22Rv1 (cell line): ENCODE measurements around the gene ARPP19.

Experiments
- ZFX ChIP-seq: fragments of 450-650 bp; IDR thresholded peaks from 2 replicates; pipeline ENCODE4 v1.6.1; 2017; ENCODE audit warnings: antibody characterized with exemption, borderline replicate concordance
- TF ChIP-seq, protein P1 (sequence below): fragments of 450-650 bp; IDR thresholded peaks from 2 replicates; pipeline ENCODE4 v1.5.1; 2017; ENCODE audit warnings: mild to moderate bottlenecking

DNA sequence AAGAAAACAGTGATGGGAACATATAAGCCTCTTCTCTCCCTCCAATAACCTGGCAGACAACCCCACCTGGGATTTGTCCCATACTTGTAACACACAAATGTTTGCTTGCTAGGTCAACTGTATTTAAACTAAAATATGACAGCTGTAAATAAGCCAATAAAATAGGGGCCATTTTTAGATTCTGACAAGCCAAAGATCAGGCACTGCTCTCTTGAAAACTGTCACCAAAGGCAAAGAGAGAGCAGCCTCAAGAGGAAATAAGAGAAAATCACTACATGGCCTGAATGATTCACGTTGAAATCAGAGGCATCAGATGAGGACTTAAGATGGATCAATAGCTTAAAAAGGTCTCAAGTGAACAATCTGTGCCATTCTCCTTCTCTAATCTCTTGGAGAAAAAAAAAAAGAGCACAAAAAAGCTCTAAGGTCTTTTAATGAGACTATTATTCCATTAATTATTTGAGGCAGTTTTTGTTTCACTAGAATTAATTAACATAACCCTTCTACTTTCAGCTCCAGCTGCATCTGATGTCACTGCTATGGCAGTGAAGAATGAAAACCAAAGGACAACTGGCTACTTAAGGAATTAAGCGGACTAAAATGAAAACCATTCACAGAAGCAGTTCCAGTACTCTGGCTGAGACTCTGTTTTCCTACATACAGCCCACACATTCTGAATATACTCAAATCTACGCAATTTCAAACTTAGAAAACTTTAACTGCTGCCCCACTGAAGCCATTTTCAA, 59.2 kb downstream of the ARPP19 start:
- TF ChIP-seq, protein P1, sequence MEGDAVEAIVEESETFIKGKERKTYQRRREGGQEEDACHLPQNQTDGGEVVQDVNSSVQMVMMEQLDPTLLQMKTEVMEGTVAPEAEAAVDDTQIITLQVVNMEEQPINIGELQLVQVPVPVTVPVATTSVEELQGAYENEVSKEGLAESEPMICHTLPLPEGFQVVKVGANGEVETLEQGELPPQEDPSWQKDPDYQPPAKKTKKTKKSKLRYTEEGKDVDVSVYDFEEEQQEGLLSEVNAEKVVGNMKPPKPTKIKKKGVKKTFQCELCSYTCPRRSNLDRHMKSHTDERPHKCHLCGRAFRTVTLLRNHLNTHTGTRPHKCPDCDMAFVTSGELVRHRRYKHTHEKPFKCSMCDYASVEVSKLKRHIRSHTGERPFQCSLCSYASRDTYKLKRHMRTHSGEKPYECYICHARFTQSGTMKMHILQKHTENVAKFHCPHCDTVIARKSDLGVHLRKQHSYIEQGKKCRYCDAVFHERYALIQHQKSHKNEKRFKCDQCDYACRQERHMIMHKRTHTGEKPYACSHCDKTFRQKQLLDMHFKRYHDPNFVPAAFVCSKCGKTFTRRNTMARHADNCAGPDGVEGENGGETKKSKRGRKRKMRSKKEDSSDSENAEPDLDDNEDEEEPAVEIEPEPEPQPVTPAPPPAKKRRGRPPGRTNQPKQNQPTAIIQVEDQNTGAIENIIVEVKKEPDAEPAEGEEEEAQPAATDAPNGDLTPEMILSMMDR: no peak
- no peak for TF ChIP-seq ZFX
